Jurkat, Clone E6-1 (cell line): ENCODE data around the gene WWOX.

Experiments
- DNase-seq: peaks from one replicate; pipeline ENCODE4 v3.0.0-alpha.2; 2011; ENCODE audit warnings: low read depth, low spot score
- H3K4me3 ChIP-seq: 2 replicates; pipeline ENCODE4 v1.5.1; 2011; ENCODE audit warnings: mild to moderate bottlenecking, low read length, control low read depth, moderate library complexity

WWOX gene

DNA sequence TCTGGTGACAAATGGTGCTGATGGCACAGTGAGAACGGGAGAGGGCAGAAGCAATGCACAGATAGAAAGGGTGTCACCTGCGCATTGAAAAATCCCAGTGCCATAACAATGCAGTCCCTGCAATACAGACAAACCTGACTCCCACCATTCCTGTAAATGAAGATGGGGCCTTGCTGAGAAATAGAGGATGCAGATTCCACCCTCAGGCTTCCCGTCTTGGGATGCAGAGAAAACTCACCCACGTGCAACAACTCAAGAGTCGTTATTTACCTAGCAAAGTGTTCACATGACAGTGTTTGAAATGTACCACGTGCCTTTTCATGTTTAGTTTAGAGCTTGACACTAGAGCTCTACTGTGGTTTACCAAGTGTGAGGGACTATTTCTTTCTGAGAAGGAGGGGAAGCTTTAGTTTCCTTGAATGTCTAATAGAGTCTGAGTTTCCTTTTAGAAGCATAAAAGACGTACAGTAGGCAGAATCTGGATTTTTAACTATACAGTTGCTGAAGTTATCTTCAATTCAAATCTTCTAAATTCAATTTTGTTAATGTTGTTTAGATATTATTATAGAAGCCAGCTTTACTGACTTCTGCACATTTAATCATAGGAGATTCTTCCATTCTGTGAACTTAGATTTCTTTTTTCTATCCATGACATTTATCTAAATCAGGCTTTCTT lies 35.6 kb downstream of the WWOX start:
- no peak overlapping the region for H3K4me3 ChIP-seq
- peak; percentile 12 for DNase-seq

DNA sequence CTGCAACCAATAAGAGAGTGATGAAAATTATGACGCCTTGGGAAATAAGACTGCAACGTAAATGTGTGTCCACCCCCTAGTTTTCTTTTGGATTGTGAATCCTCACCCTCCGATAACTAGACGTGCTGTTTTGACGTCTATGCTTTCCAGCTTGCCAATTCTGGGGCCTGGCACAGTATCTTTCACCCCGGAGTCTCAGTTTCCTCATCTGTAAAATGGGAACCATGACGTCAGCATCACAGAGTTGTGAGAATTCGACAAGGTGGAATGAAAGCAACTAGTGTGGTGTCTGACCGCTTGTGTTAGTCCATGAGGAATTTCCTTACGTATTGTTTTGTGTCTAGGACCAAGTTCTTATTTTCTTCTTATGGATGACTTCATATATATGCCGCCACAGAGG lies 37.7 kb downstream of the WWOX start:
- no peak for DNase-seq
- H3K4me3 ChIP-seq: no peak overlapping the region

DNA sequence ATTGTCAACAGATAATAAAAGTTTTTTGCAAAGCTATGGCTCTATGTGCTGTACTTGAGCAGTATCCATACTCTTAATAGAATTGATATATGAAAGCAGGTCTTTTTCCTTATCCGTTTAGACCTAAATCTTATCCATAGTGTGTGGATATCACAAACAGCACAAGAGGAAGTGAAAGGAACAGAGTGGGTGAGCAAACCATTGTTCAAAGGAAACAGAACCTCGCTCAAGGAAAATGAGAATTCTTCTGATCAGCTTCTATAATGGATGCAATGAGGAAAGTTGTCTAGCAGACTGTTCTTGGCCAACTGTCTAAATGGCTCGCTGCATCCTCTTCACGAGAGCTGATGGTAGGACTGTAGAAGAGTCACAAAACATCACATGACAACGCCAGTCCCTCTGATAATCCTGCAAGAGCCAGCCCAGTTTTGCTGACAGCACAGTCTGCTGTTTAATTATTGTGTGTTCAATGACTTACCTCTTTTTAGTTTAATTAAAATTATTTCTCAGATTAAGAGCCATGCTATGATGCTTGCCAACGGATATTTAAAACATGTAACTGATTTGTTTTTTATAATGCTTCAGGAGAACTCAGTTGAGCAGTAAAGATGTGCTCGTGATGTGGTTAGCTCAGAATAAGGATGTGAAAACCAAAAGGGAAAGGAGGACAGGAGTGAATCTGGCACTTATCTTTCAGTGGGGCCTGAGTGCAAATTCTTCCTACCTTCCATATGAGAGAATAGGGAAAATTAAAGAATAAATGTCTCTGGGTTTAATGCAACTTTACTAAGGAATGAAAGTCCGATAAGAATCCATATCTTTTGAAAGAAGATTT lies 38.5 kb downstream of the WWOX start:
- DNase-seq: no peak
- H3K4me3 ChIP-seq: no peak overlapping the region

DNA sequence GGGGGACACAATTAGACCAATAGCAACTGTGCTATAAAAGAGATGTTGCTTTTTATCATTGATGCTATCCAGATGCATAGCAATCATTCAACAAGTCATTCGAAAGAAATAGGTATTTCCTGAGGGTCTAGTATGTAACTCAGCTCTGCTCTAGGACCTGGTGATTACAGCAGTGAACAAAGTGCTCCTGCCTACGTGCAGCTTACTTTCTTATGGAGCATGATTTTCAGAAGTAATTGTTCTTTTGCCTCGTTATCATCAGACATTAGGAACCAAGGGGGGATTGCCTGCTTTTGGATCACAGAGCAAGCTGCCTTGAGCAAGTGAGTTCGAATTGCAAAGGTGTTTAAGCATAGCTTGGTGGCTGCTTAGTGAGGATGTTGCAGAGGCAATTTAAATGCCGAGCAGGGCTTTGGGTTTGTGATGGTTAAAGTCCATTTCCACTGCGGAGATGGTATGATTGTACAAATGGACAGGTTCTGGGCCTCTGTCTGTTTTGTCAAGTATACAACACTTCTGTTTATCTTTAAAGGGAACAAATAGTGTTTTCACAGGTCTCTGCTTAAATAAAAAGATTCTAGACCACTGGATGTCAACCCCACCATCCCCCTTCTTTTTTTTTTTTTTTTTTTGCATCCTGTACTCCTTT lies 41.5 kb downstream of the WWOX start:
- DNase-seq: no peak
- no peak overlapping the region for H3K4me3 ChIP-seq

DNA sequence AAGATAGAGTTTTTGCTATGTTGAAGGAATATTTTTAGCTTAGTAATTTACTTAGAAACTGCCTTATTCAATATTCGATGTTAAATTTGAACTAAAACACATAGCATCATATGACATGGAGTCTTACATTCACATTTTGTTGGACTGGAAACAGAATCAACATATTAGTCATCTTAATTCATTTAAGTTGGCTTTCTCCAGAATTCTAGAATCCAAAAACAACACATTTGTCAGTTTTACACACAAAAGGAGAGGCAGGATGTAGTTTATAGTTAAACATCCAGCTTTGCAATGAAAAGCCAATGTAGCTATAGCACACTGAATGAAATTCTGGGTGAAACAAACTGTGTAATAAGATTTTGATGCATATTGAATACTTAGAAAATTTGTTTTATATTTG lies 43.3 kb downstream of the WWOX start:
- no peak overlapping the region for H3K4me3 ChIP-seq
- no peak for DNase-seq

DNA sequence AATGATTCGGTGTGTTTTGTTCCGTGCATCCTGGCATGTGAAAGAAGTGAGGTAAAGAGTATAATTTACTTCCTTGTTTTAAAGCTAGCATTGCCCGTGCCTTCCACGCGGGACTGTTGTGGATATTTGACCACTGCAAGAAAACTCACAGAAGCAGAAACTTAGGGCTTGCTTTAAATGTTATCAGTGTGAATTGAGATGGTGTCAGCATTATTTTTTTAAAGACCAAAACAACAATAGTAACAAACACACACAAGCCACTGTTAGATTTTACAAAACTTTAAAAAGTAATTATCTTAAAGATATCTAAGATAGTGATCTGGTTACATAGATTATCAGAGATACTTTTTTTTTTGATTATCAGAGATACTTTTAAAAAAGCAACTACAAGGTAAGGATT lies 47.4 kb downstream of the WWOX start:
- no peak overlapping the region for H3K4me3 ChIP-seq
- DNase-seq: no peak

DNA sequence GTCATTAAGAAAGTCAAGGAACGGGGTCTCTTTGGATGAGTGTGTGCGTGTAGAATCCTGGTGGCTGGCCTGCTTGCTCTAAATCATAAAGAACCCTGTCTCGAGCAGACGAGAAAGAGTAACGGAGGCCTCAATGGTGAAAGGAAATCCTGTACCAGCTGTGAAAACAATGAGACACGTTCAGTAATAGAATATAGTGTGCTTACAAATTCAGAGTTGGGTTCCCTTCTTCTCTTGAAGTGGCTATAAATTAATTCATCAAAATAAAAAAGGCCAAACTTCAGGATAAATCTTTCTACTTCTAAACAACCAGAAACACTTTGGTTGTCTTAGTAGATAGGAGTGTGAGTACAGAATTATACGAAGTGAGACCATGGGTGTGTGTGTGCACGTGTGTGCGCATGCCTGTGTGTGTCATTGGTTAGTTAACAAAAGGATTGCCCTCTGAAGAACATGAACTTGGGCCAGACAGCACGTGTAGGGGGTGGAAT lies 48.5 kb downstream of the WWOX start:
- no peak for DNase-seq
- no peak overlapping the region for H3K4me3 ChIP-seq

DNA sequence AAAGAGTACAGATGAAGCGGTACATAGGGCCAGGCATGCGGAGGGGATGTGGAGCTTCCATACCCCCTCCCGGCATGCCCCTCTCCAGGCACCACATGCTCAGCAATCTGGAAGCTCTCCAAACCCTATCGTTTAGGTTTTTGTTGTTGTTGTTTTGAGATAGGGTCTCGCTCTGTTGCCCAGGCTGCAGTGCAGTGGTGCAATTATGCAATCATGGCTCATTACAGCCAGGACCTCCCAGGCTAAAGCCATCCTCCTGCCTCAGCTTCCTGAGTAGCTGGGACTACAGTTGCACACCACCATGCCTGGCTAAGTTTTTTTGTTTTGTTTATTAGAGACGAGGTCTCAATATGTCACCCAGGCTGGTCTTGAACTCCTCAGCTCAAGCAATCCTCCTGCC lies 50.8 kb downstream of the WWOX start:
- no peak for DNase-seq
- no peak overlapping the region for H3K4me3 ChIP-seq

DNA sequence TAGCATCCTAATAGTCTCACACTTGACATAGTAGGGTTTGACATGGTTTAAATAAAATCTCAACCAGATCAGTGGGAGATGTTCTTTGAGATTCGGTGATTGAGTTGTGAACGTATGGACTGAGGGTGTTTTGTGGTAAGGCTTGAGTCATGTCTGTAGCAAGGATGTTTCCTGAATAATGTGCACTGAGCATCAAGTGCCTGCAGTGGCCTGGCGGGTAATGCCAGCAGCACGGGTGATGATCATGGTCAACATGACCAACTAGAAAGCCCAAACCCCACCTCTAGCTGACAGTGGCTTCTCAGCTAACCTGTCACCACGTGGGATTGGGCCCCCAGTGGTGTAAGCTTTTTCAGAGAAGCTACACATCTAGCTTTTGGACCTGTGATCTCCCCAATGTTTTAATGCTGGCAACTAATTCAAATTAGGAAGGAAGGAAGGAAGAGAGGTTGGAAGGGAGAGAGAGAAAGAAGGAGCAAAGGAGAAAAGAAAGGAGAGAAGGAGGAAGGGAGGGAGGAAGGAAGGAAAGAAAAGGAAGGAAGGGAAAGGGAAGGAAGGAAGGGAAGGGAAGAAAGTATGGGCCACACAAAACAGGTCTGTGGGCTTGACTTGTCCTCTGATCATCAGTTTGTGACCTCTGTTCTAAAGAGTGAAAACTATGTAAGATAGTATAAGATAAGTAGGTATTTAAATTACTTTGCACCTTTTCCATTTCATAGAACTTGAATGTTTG lies 55.4 kb downstream of the WWOX start:
- no peak overlapping the region for H3K4me3 ChIP-seq
- DNase-seq: no peak

DNA sequence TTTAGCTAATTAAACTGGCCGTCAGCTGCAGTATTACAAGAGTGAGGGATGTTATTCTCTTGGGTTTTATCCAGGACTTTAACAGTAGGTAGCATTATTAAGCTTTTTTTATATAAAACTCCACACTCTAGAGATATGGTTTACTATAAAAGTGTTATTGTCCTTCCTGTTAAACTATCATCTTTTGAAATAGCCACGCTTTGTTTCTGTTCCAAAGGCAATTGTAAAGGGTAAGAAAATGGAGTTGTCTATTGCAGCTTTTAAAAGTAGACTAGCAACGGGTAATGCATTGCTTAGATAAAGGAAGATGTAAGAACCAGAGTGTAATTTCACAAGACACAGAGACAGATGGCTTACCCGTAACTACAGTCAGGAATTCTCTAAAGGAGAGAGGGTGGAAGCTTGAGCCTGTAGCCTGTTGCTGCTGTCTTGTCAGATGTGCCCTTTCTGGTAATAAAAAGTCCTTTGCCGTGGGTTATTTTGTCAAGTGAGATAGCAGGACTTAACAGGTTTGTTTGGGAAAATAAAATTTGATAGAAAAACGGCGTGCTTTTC lies 56.4 kb downstream of the WWOX start:
- no peak overlapping the region for H3K4me3 ChIP-seq
- DNase-seq: no peak

DNA sequence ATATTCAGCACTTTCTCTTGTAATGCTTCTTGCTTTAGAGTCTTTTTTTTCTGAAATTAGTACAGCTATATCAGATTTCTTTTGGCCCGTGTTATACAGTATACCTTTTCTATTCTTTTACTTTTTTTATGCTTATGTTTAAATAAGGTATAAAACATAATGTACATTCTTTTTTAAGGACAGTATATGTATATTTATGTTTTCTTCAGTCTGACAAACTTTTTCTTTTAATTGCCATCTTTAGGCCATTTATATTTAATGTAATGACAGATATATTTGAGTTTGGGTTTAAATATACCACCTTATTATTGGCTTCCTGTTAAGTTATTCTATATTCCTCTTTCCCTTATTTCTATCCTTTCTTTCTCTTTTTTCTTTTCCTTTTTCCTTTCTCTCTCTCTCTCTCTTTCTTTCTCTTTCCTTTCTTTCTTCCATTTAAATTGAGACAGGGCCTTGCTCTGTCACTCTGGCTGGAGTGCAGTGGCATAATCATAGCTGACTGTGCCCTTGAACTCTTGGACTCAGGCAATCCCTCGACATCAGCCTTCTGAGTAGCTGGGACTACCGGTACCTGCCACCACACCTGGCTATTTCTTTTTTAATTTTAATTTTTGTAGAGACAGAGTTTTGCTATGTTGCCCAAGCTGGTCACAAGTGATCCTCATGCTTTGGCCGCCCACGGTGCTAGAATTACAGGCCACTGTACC lies 61.7 kb downstream of the WWOX start:
- DNase-seq: no peak
- H3K4me3 ChIP-seq: no peak overlapping the region

DNA sequence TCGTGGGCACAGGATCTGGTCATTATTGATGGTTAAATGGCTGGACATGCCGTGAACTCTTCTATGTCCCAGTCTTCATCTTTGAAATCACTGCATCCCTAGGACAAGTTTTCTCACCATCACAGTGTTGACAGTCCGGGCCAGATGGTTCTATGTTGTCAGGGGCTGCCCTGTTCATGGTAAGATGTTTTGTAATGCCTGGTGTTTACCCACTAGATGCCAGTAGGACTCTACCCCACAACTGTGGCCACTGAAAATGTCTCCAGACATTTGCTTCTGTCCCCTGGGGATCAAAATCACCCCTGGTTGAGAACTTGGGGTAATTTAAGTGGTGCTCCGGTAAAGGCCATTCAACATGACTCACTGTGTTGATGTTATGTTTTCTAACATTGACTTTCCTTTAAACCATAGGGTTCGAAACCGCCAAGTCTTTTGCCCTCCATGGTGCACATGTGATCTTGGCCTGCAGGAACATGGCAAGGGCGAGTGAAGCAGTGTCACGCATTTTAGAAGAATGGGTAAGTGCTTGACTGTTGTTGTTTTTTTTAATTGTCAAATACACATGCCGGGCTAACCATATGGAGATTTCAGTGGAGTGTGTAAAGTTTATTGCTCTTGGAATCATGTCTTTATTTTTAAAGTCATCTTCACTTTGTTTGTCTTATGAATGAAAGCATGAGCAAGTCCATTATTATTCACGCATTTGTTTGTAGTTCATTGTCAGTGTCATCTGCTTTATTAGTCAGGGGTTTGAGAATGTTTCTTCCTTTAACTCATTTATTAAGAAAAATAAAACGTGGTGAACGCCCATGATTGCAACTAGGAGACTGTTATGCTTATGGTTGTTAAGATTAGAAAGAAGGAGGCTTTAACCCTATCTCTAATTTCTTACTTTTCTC lies 64.6 kb downstream of the WWOX start:
- no peak for DNase-seq
- H3K4me3 ChIP-seq: no peak overlapping the region

DNA sequence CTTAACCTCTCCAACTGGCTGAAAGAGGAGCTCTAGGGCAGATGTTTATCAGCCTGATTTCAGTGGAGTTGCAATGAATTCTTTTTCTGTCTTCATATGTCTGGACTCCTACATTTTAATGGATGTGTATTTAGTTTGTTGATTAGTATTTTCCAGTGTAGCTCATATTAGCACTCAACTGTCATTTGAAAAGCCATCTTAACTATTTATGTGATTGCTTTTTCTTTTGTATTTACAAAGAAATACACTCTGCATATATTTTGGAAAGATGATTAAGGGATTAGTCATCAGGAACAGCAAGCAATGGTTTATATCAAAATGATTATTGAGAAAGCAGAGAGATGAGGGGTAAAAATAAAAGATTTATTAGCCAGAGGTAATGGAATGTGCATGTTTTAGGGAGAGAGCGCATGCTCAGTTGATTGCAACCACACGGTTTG lies 71.1 kb downstream of the WWOX start:
- DNase-seq: no peak
- H3K4me3 ChIP-seq: no peak overlapping the region

DNA sequence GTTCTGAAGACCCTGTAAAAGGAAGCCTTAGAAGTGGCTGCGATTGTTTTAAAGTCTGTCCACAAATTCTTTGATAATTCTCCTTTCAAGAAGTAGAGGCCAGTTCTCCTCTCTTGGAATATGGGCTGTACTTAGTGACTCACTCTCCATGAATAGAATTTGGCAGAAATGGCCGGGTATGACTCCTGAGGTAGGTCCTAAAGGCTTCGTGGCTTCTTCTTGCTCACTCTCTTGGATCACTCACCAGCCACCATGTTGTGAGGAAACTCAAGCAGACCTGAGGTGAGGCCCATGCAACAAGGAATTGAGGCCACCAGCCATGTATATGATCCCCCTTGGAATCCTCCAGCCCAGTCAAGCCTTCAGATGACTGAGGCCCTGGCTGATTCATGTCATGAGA lies 75.8 kb downstream of the WWOX start:
- no peak for DNase-seq
- H3K4me3 ChIP-seq: no peak overlapping the region

DNA sequence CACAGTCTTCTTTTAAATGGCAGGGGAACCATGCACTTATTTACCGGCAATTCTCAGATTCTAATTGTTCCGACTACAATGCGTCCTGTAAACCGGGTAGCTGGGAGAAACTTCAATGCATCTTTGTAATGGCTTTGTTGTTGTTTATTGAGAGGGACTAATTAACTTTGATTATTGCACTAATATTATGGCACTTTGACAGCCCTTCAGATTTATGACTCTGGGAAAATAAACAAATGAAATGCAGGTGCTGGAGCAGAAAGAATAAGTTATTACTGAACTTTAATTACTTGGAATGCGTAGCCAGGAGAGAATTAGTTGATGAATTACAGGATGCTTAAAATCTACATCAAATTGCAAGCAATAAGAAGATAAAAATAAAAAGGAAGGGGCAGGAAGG lies 77.0 kb downstream of the WWOX start:
- H3K4me3 ChIP-seq: no peak overlapping the region
- no peak for DNase-seq

DNA sequence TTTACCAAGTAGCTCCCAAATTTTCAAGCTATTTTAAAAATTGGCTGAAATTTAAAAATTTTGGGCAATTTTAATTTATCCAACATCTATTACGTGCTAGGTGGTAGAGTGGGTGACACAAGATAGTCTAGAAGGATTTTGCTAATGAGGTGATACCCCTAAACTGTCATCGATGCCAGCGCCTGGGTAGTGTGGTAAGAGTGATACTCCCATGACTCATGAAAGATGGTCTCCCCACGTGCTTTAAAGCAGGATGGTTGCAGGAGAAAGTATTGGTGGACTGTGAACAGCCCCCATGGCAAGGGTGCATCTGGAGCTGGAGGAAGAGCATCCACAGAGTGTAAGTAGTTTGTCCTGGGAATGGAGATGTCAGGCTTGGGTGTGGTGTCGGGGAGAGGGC lies 77.8 kb downstream of the WWOX start:
- DNase-seq: no peak
- no peak overlapping the region for H3K4me3 ChIP-seq

DNA sequence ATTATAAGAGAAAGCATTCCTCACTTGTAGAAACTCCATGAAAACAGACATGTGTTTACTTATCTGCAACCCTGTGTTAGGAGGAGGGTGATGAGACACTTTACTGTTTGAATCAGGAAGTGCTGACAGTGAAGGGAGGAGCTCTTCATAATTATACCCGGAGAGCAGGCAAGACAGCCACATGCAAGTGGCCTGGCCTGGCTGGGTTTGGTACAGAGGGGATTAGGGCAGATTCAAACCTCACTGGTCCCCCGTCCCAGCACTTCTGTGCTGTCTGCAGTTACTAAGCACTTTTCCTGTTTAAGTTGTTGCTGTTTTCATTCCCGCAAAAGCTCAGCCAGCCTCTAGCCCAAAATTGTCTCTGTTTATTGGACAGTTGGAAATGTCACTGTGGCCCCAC lies 78.5 kb downstream of the WWOX start:
- DNase-seq: no peak
- no peak overlapping the region for H3K4me3 ChIP-seq

DNA sequence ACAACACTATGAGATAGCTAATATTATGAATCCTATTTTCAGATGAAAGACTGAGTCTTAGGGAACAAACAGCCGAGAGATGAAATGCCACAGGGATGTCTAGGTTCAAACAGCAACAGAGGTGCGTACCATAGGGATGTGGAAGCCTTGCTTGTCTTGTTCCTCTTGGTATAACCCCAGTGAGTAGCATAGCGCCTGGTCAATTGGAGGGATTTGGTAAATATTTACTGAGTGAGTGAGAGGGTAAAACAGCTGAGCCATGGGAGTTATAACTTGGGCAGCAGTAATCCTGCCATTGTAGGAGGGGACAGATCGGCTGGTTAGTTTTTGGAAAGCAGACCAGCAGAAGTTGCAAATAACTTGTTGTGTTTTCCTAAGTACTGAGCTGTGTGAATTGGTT lies 80.2 kb downstream of the WWOX start:
- no peak overlapping the region for H3K4me3 ChIP-seq
- DNase-seq: no peak
